ENCODE results near the gene CISH. TPM values are rescaled to one million over a fixed set of nuclear protein-coding genes. Genes with fewer than 3 reads are reported as not detected.
A peak's percentile ranks its signal among the peaks of the same experiment; 100 is the strongest.

The CISH gene
- total and polyA plus RNA-seq, 4 donors: 4.7 to 32.5 (median 24.3) TPM

DNA sequence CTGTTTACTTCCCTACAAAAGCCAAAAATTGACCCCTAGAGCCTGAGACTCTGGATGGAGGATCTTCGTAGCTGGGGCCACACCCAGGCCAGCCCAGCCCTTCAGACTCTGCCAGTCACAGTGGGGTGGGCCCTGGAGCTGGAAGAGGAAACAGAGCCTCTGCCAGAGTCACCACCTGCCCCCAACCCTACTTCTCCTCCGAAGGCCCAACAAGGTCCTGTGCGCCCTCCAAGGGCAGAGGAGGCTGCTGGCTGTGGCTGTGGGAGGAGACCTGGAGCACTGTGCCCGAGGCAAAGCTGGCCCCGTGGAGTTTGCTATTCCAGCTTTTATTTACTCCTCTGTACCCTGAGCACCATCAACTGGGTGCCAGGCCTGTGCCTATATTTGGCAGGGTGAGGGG, 19.0 kb downstream of the CISH start:
- Histone ChIP-seq H3K9me3 (ENCODE audit: control insufficient read depth in 4 of 4, low read length in 3 of 4) (no peaks in the 10 kb centered on the region), H3K4me1 (ENCODE audit: control insufficient read depth in 4 of 4, insufficient read depth in 4 of 4, low read length in 3 of 4) (peaks cover 19 to 60% (median 52%) of the 10 kb centered on the region in 4 donors), H3K9ac (ENCODE audit: low read depth in 1 of 2, low read length in 2 of 2) (peak overlapping the region in 1 of 2 donors; percentile 10), H3K4me3 (ENCODE audit: low read depth in 1 of 3, low read length in 3 of 3) (no peak overlapping the region), H3K36me3 (ENCODE audit: control insufficient read depth in 4 of 4, insufficient read depth in 3 of 4, low read depth in 1 of 4, low read length in 3 of 4) (no peaks in the 10 kb centered on the region), H3K27ac (ENCODE audit: low read depth in 1 of 2, low read length in 2 of 2) (peak overlapping the region; percentile 29 to 59), H3K27me3 (ENCODE audit: control insufficient read depth in 4 of 4, insufficient read depth in 4 of 4, low read length in 3 of 4) (no peaks in the 10 kb centered on the region)
- TF ChIP-seq TAF1 (conservative IDR thresholded peaks at IDR 0.05): no peak
- TF ChIP-seq FOXA1 (IDR thresholded peaks at IDR 0.05): no peak
- TF ChIP-seq JUND (IDR thresholded peaks at IDR 0.05): no peak
- TF ChIP-seq YY1 (IDR thresholded peaks at IDR 0.05): no peak
- no peak for TF ChIP-seq GABPA (IDR thresholded peaks at IDR 0.05 in 1 of 2, conservative IDR thresholded peaks at IDR 0.05 in 1 of 2)
- WGBS: 27% methylated on average over 5 of the region's 5 CpGs
- DNase-seq (ENCODE audit: low spot score): no peak

DNA sequence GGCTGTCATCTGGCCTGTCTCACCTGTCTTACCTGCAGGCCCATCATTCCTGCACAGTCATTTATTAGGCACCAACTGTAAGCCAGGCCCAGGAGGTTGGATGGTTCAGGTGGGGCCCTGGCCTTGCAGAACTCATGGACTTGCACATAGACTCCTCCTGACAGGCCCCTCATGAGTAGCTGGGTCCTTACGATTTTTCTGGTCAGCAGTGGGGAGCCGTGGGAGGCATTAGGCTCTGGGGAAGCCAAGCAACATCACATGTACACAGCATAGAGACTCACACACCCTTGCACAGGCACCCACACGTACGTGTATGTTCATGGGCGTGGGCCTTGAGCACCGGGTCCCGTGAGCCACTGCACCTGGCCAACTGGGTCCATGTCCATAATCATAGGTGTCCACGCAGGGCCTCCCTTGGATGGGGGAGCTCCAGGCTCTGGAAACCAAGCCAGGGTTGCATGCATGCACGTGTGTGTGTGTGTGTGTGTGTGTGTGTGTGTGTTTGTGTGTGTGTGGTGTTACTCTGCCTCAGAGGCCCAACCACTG, 20.3 kb downstream of the CISH start:
- Histone ChIP-seq H3K9me3 (ENCODE audit: control insufficient read depth in 4 of 4, low read length in 3 of 4) (no peaks in the 10 kb centered on the region), H3K9ac (ENCODE audit: low read depth in 1 of 2, low read length in 2 of 2) (no peak overlapping the region), H3K27me3 (ENCODE audit: control insufficient read depth in 4 of 4, insufficient read depth in 4 of 4, low read length in 3 of 4) (no peaks in the 10 kb centered on the region), H3K4me3 (ENCODE audit: low read depth in 1 of 3, low read length in 3 of 3) (no peak overlapping the region), H3K27ac (ENCODE audit: low read depth in 1 of 2, low read length in 2 of 2) (peak overlapping the region; percentile 9 to 83), H3K4me1 (ENCODE audit: control insufficient read depth in 4 of 4, insufficient read depth in 4 of 4, low read length in 3 of 4) (peaks cover 27 to 73% (median 65%) of the 10 kb centered on the region in 4 donors), H3K36me3 (ENCODE audit: control insufficient read depth in 4 of 4, insufficient read depth in 3 of 4, low read depth in 1 of 4, low read length in 3 of 4) (no peaks in the 10 kb centered on the region)
- no peak for DNase-seq (ENCODE audit: low spot score)
- TF ChIP-seq, protein P1, sequence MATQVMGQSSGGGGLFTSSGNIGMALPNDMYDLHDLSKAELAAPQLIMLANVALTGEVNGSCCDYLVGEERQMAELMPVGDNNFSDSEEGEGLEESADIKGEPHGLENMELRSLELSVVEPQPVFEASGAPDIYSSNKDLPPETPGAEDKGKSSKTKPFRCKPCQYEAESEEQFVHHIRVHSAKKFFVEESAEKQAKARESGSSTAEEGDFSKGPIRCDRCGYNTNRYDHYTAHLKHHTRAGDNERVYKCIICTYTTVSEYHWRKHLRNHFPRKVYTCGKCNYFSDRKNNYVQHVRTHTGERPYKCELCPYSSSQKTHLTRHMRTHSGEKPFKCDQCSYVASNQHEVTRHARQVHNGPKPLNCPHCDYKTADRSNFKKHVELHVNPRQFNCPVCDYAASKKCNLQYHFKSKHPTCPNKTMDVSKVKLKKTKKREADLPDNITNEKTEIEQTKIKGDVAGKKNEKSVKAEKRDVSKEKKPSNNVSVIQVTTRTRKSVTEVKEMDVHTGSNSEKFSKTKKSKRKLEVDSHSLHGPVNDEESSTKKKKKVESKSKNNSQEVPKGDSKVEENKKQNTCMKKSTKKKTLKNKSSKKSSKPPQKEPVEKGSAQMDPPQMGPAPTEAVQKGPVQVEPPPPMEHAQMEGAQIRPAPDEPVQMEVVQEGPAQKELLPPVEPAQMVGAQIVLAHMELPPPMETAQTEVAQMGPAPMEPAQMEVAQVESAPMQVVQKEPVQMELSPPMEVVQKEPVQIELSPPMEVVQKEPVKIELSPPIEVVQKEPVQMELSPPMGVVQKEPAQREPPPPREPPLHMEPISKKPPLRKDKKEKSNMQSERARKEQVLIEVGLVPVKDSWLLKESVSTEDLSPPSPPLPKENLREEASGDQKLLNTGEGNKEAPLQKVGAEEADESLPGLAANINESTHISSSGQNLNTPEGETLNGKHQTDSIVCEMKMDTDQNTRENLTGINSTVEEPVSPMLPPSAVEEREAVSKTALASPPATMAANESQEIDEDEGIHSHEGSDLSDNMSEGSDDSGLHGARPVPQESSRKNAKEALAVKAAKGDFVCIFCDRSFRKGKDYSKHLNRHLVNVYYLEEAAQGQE (IDR thresholded peaks at IDR 0.05): no peak
- TF ChIP-seq EGR1 (IDR thresholded peaks at IDR 0.05; ENCODE audit: low read depth in 2 of 2): no peak
- no peak for TF ChIP-seq NR2F2 (IDR thresholded peaks at IDR 0.05)
- no peak for TF ChIP-seq SP1 (IDR thresholded peaks at IDR 0.05)
- TF ChIP-seq, protein P2, sequence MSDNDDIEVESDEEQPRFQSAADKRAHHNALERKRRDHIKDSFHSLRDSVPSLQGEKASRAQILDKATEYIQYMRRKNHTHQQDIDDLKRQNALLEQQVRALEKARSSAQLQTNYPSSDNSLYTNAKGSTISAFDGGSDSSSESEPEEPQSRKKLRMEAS (IDR thresholded peaks at IDR 0.05): no peak
- TF ChIP-seq GABPA (IDR thresholded peaks at IDR 0.05 in 1 of 2, conservative IDR thresholded peaks at IDR 0.05 in 1 of 2): no peak
- no peak for TF ChIP-seq HNF4G (IDR thresholded peaks at IDR 0.05)
- no peak for TF ChIP-seq YY1 (IDR thresholded peaks at IDR 0.05)
- TF ChIP-seq, protein P3, sequence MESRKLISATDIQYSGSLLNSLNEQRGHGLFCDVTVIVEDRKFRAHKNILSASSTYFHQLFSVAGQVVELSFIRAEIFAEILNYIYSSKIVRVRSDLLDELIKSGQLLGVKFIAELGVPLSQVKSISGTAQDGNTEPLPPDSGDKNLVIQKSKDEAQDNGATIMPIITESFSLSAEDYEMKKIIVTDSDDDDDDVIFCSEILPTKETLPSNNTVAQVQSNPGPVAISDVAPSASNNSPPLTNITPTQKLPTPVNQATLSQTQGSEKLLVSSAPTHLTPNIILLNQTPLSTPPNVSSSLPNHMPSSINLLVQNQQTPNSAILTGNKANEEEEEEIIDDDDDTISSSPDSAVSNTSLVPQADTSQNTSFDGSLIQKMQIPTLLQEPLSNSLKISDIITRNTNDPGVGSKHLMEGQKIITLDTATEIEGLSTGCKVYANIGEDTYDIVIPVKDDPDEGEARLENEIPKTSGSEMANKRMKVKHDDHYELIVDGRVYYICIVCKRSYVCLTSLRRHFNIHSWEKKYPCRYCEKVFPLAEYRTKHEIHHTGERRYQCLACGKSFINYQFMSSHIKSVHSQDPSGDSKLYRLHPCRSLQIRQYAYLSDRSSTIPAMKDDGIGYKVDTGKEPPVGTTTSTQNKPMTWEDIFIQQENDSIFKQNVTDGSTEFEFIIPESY (IDR thresholded peaks at IDR 0.05): no peak
- TF ChIP-seq TAF1 (conservative IDR thresholded peaks at IDR 0.05): no peak
- WGBS: 72% methylated on average over 9 of the region's 9 CpGs

All from liver (tissue), 9 donors.